ENCODE data around the gene LRMDA.

GRCh38 chr10:75640803-75641202 is 209.4 kb downstream of the LRMDA start:
- no peak for TF ChIP-seq CTCF (conservative IDR thresholded peaks at IDR 0.05; ENCODE audit: low read depth, low read length)
- TF ChIP-seq POLR2A (IDR thresholded peaks at IDR 0.05; ENCODE audit: low read depth, low read length) = no peak

All from IMR-90 (cell line).